ENCODE measurements around the gene SIM1. TPM values are rescaled to one million over a fixed set of nuclear protein-coding genes. Genes with fewer than 3 reads are reported as not detected.

The SIM1 gene
- total RNA-seq, 4 donors from 2014 or later = not detected

DNA sequence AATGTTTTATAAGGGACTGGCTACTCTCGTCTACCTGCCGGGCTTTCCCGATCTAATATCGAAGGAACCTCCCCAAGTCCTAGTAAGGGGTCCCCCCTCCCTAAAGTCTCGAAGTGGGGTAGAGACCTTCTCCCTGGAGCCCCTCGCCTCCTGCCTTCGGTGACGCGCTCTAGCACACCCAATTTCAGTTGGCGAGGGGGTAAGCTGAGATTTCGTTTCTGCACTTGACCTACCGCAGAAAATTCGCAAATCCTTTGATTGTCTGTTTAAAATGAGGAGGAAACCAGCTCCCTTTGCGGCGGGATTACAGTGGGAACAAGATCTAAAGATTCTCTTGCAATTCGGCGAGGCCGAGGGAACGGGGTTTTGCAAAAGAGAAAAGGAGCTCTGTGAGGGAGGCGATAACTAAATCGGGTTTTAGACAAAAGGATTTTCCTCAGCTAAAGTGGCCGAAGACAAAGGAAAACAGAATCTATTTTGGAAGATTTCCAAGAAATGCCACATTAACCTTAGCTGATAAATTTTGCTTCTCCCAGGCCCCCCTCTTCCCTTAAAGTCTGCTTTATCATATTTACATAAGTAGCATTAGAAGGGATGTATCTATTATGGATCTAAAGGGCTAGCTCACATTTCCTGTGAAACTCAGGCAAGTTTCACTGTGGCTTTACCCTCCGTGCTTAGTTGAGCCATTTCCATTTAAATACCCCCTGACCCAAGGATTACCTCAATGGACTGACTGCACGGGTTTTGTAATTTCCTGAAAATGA is 8.4 kb downstream of the SIM1 start:
- peaks cover 0 to 34% (median 2%) of the 10 kb centered on the region in 3 donors for H3K4me1 ChIP-seq
- peaks cover 100% of the 10 kb centered on the region for H3K27me3 ChIP-seq
- no peak for TF ChIP-seq EP300 (IDR thresholded peaks at IDR 0.05)
- TF ChIP-seq POLR2A (IDR thresholded peaks at IDR 0.05) = no peak
- TF ChIP-seq POLR2AphosphoS5 (IDR thresholded peaks at IDR 0.05) = no peak
- TF ChIP-seq, protein P1, sequence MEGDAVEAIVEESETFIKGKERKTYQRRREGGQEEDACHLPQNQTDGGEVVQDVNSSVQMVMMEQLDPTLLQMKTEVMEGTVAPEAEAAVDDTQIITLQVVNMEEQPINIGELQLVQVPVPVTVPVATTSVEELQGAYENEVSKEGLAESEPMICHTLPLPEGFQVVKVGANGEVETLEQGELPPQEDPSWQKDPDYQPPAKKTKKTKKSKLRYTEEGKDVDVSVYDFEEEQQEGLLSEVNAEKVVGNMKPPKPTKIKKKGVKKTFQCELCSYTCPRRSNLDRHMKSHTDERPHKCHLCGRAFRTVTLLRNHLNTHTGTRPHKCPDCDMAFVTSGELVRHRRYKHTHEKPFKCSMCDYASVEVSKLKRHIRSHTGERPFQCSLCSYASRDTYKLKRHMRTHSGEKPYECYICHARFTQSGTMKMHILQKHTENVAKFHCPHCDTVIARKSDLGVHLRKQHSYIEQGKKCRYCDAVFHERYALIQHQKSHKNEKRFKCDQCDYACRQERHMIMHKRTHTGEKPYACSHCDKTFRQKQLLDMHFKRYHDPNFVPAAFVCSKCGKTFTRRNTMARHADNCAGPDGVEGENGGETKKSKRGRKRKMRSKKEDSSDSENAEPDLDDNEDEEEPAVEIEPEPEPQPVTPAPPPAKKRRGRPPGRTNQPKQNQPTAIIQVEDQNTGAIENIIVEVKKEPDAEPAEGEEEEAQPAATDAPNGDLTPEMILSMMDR (IDR thresholded peaks at IDR 0.05) = no peak
- no peaks in the 10 kb centered on the region for H3K36me3 ChIP-seq
- H3K9me3 ChIP-seq = peaks cover 0 to 31% (median 0%) of the 10 kb centered on the region in 3 donors
- no peak for ATAC-seq
- no peak overlapping the region for H3K4me3 ChIP-seq
- 7 to 14% methylated on average over 10 to 20 of the region's 24 CpGs for WGBS, 2 donors (ENCODE audit: low coverage in 1 of 2)
- no peak overlapping the region for H3K27ac ChIP-seq

DNA sequence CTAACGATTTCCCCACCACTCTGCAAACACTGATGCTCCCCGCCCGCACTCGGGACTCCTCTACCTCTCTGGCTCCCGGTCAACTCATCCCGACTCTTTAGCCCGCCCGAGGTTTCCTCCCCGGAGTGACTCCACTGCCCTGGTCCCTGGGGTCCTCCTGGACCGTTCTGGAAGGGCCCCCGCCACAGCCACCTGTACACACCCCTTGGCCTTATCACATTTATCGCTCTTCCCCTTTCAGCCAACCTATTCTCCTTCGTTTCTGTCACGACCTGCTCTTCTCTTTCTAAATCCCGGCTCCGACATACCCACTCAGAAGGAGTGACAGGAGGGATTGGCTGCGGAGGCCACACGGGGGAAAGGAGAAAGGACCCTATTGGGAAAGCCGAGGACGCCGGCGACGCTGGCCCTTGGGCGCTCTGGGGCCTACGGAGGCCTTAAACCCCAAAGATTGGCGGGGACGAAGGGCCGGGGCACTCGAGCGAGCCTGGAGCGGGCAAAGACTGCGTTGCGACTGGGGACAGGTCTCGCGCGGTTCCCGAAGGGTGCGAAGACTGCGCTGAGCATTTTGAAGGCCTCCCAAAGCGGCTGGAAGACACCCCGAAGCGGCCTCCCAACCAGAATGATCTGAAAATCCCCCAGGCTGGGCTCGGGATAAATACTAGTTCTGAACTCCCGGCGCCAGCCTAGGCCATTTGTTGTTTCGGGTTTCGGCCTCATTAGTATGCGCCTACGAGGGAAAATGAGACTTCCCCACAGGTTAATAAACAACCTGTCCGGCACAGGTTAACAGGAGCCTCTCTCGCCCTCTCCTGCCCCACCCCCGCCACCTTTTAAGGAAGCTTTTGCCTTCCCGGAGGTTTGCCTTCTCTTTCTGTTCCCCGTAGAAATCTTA is 9.2 kb downstream of the SIM1 start:
- no peak for ATAC-seq
- peaks cover 0 to 31% (median 0%) of the 10 kb centered on the region in 3 donors for H3K9me3 ChIP-seq
- H3K4me3 ChIP-seq = no peak overlapping the region
- H3K27me3 ChIP-seq = peaks cover 100% of the 10 kb centered on the region
- TF ChIP-seq, protein P1 (IDR thresholded peaks at IDR 0.05) = no peak
- TF ChIP-seq POLR2AphosphoS5 (IDR thresholded peaks at IDR 0.05) = no peak
- TF ChIP-seq POLR2A (IDR thresholded peaks at IDR 0.05) = no peak
- TF ChIP-seq EP300 (IDR thresholded peaks at IDR 0.05) = no peak
- no peak overlapping the region for H3K27ac ChIP-seq
- no peaks in the 10 kb centered on the region for H3K36me3 ChIP-seq
- 7% methylated on average over 13 to 25 of the region's 54 CpGs for WGBS, 2 donors (ENCODE audit: low coverage in 1 of 2)
- H3K4me1 ChIP-seq = peaks cover 0 to 29% (median 2%) of the 10 kb centered on the region in 3 donors

DNA sequence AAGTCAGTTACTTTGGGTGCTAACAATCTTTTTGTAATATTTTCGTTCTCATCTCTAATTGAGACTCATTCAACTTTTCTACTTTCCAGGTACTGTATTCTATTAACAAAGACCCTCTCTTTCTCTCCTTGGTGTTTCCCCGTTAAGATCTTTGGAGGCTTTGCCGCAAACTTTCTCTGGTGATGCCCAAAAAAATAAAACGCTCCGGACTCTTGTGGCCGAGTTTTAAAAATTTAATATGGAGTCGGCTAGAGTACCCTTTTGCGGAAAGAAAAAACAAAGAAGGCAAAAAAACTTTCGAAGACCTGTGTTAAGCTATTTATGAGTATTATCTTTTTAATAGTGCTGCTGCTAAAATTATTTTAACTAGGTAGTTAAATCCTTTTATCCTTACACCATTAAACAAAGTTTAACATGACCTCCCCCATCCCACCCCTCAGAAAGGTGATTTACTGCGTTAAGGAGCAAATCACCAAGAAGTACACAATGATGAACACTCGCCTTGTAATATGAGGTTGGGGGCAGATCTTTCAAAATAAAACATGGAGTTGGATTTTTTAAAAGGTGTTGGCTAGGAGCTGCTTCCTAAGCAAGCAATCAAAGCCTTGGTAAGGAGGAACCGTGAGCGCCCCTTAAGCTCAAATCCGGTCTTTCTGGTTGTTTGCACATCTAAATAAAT is 10.0 kb downstream of the SIM1 start:
- H3K4me1 ChIP-seq = peaks cover 0 to 29% (median 2%) of the 10 kb centered on the region in 3 donors
- 10 to 14% methylated on average over 14 of the region's 14 CpGs for WGBS, 2 donors (ENCODE audit: low coverage in 1 of 2)
- ATAC-seq = no peak
- no peaks in the 10 kb centered on the region for H3K36me3 ChIP-seq
- peaks cover 0 to 31% (median 0%) of the 10 kb centered on the region in 3 donors for H3K9me3 ChIP-seq
- H3K27me3 ChIP-seq = peaks cover 100% of the 10 kb centered on the region
- no peak overlapping the region for H3K27ac ChIP-seq
- H3K4me3 ChIP-seq = no peak overlapping the region
- TF ChIP-seq EP300 (IDR thresholded peaks at IDR 0.05) (no peak), POLR2AphosphoS5 (IDR thresholded peaks at IDR 0.05) (no peak), POLR2A (IDR thresholded peaks at IDR 0.05) (no peak)
- TF ChIP-seq, protein P1 (IDR thresholded peaks at IDR 0.05) = no peak

DNA sequence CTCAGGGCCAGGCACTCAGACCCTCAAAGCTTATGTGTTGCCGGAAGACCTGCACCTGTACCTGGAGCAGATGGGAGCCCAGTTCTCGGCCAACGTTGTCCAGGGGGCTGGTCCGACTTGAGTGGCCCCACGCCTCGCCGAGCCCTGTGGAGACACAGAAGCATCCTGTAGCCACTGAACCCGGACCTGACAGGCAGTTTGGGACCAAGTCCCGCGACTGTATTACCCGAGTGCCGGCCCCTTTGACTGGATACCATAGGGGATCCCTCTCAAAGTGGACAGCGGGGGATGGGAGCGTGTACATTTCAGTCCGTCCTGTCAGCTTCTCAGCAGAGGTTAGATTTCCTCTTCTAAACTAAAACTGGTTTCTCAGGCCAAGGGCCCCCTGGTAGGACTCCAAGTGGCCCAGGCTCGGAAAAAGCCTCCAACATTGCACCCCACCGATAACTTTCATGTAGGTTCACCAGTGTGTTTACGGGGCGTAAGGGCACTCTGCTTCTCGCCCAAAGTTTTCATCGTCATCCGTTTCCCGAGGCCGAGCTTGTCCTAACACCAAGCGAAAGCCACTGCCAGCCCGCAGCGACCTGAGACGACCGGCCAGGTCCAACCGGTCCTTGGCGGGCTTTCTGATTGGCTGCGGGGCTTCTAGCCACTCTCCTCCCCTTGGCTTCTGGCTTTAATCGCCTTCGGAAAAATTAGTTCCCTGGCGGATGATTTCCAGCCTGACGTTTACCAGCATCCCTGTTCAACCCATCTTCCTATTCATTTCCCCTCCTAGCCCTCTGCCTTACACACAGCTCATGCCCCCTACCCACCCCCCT is 10.8 kb downstream of the SIM1 start:
- peaks cover 0 to 31% (median 0%) of the 10 kb centered on the region in 3 donors for H3K9me3 ChIP-seq
- TF ChIP-seq EP300 (IDR thresholded peaks at IDR 0.05) (no peak), POLR2A (IDR thresholded peaks at IDR 0.05) (no peak), POLR2AphosphoS5 (IDR thresholded peaks at IDR 0.05) (no peak)
- TF ChIP-seq, protein P1 (IDR thresholded peaks at IDR 0.05) = no peak
- ATAC-seq = no peak
- H3K36me3 ChIP-seq = no peaks in the 10 kb centered on the region
- peaks cover 0 to 29% (median 2%) of the 10 kb centered on the region in 3 donors for H3K4me1 ChIP-seq
- H3K4me3 ChIP-seq = no peak overlapping the region
- 10 to 14% methylated on average over 7 to 24 of the region's 36 CpGs for WGBS, 2 donors (ENCODE audit: low coverage in 1 of 2)
- no peak overlapping the region for H3K27ac ChIP-seq
- peaks cover 100% of the 10 kb centered on the region for H3K27me3 ChIP-seq
